Ovary (tissue), 9 donors: ENCODE data around the gene FKBP14. TPM values are rescaled to one million over a fixed set of nuclear protein-coding genes. Genes with fewer than 3 reads are reported as not detected.

ENCODE experiments used
- DNase-seq, 5 donors: peaks; one replicate each; pipeline ENCODE4 v3.0.0-alpha.2; 2019 to 2020
- H3K27ac ChIP-seq, 2 donors: fragments of 200-600 bp; one replicate each; pipeline versions ENCODE4 v1.5.1 to v1.8.0; 2019 to 2022
- H3K27me3 ChIP-seq: fragments of 200-600 bp; one replicate; pipeline ENCODE4 v1.8.0; 2022
- H3K36me3 ChIP-seq: fragments of 200-600 bp; sonication (generic); one replicate; pipeline ENCODE4 v1.5.1; 2019
- H3K4me1 ChIP-seq: one replicate; pipeline ENCODE4 v1.8.1; 2013; ENCODE audit warnings: mild to moderate bottlenecking, moderate library complexity; ENCODE audit not compliant: insufficient read depth
- H3K4me3 ChIP-seq: fragments of 200-600 bp; sonication (generic); one replicate; pipeline ENCODE4 v1.5.1; 2017
- H3K9me3 ChIP-seq, 2 donors: fragments of 200-600 bp in 1 of 2; sonication (generic) in 1 of 2; one replicate each; pipeline versions ENCODE4 v1.5.1 to v1.8.1; 2013 to 2019; ENCODE audit warnings: mild to moderate bottlenecking in 1 of 2, moderate library complexity in 1 of 2
- EP300 ChIP-seq: sonication (generic); formaldehyde crosslinking; IDR thresholded peaks from one replicate; pipeline ENCODE4 v1.6.1; 2017; ENCODE audit warnings: antibody characterized with exemption
- POLR2A ChIP-seq: fragments of 450-650 bp; IDR thresholded peaks from one replicate; pipeline ENCODE4 v1.6.1; 2017; ENCODE audit warnings: antibody characterized with exemption, mild to moderate bottlenecking, moderate library complexity
- WGBS, 3 donors: extraction: QIAGEN DNeasy Blood & Tissue Kit in 1 of 3; methylation state at CpG; one replicate each; pipeline versions ENCODE4 v1.1.5 to v1.1.7; 2013 to 2017; 5-methylcytosine and 5-hydroxymethylcytosine counted together
- intact Hi-C, 4 donors: fragments of 100-400 bp; cut with DNase I; formaldehyde crosslinking; loops; one replicate each; pipeline versions ENCODE4 v1.11.0 to v1.15.1; 2022 to 2023
- polyA plus RNA-seq, 2 donors: library from polyadenylated mRNA; stranded (reverse); fragments of 200-250 nt in 1 of 2; fragments of 350-450 nt in 1 of 2; fragmentation: Illumina TruSeq in 1 of 2; extraction: RNeasy Lipid Tissue Mini Kit (QIAGEN cat#74804) in 1 of 2; gene quantifications; one replicate each; pipeline ENCODE4 v1.2.3, GENCODE V29; 2013 to 2014
- total RNA-seq, 7 donors: library from RNA; depleted of rRNA in 2 of 7; stranded (reverse); fragments of >200 nt in 2 of 7; fragmentation: NEBNext Ultra II Directional in 3 of 7; extraction: Animal tissue kit (Norgen Biotek cat#: 25700) in 3 of 7; gene quantifications; one replicate each; pipeline versions ENCODE4 v1.1.0 to v1.2.4, GENCODE V29; 2016 to 2023
- TF ChIP-seq, protein P1 (sequence below), 3 donors: fragments of 450-650 bp in 2 of 3; fragments of 200-600 bp in 1 of 3; IDR thresholded peaks; one replicate each; pipeline versions ENCODE4 v1.5.1 to v1.8.0; 2016 to 2022; ENCODE audit warnings: antibody characterized with exemption in 3 of 3, mild to moderate bottlenecking in 1 of 3
- donor health status: DM: no; HTN: no; CAD: no; lungs with moderate emphysema.
- donor health status: DM: no; HTN: no; CAD: no.
- donor health status: Bipolar disorder and iron deficiency.
- donor health status: DM: yes; HTN: yes; CAD: no.
- donor health status: DM: no; HTN: no; CAD: no.
- donor health status: DM: yes; HTN: yes; CAD: no.

Gene FKBP14
- total and polyA plus RNA-seq, 9 donors: 3.4 to 19.6 (median 13.5) TPM

DNA sequence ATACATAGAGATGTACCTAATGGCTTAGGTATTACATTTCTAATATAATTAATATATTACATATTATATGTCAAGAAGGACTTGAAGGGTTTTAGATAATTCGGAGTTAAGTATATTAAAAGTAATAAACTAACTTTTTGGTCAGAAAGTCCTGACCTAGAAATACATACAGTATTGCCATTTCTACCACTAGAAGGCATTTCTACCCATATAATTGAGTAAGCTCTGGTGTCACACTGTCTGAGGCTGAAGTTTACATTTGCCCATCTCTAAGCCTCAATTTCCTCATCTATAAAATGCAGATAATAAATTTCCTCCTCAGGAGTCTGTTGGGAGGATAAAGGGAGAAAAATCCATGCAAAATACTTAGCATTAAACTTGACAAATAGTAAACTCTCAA, 7.1 kb downstream of the FKBP14 start:
- peaks cover 3% of the 10 kb centered on the region for H3K4me1 ChIP-seq
- TF ChIP-seq, protein P1, sequence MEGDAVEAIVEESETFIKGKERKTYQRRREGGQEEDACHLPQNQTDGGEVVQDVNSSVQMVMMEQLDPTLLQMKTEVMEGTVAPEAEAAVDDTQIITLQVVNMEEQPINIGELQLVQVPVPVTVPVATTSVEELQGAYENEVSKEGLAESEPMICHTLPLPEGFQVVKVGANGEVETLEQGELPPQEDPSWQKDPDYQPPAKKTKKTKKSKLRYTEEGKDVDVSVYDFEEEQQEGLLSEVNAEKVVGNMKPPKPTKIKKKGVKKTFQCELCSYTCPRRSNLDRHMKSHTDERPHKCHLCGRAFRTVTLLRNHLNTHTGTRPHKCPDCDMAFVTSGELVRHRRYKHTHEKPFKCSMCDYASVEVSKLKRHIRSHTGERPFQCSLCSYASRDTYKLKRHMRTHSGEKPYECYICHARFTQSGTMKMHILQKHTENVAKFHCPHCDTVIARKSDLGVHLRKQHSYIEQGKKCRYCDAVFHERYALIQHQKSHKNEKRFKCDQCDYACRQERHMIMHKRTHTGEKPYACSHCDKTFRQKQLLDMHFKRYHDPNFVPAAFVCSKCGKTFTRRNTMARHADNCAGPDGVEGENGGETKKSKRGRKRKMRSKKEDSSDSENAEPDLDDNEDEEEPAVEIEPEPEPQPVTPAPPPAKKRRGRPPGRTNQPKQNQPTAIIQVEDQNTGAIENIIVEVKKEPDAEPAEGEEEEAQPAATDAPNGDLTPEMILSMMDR (IDR thresholded peaks at IDR 0.05): no peak
- TF ChIP-seq EP300: no peak
- TF ChIP-seq POLR2A: no peak
- H3K4me3 ChIP-seq: no peak overlapping the region
- intact Hi-C loops: no loop called here
- WGBS, 3 donors: 68 to 85% (median 74%) methylated on average over 1 of the region's 1 CpG
- DNase-seq: no peak
- H3K27ac ChIP-seq: no peak overlapping the region
- no peaks in the 10 kb centered on the region for H3K27me3 ChIP-seq
- H3K36me3 ChIP-seq: no peaks in the 10 kb centered on the region
- no peaks in the 10 kb centered on the region for H3K9me3 ChIP-seq

DNA sequence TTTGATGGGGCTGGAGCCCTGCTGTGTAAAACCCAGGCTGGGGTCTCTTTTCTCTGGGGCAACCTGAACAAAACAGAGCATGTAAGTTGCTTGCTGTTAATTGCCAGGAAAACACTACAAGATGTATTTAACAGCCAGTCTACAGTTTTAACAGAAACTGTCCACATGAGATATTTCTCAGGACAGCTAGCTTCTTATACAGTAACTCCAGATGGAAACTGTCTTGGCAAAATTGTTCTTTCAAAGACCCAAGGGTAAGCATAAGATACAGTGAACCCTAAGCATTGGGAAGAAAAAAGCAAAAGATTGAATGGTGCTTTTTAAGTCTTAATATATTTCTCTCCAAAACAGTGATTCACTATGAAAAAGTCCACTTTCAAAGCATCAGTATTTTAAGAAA, 8.1 kb downstream of the FKBP14 start:
- Histone ChIP-seq H3K27me3 (no peaks in the 10 kb centered on the region), H3K9me3 (no peaks in the 10 kb centered on the region), H3K27ac (no peak overlapping the region), H3K36me3 (no peaks in the 10 kb centered on the region), H3K4me3 (no peak overlapping the region), H3K4me1 (peaks cover 2% of the 10 kb centered on the region)
- TF ChIP-seq EP300 (no peak), POLR2A (no peak)
- TF ChIP-seq, protein P1 (IDR thresholded peaks at IDR 0.05): no peak
- no peak for DNase-seq
- intact Hi-C loops: no loop called here

DNA sequence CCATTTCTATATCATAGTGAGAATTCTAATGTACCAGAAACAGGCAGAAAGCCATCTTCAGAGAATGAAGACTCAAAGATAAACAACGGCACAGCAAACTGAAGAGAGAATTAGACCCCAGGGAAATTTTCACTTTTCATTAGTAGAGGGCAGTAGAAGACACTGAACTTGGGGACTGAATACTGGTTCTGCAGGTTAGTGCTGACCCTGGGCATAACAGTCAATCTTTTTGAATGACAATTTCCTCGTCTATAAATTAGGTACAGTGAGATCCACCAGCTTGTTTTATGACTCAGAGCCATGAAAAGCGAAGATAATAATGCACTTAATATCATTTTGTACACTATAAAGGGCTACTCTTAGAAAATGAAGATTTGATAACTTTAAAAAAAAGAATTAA, 13.7 kb downstream of the FKBP14 start:
- Histone ChIP-seq H3K4me3 (no peak overlapping the region), H3K4me1 (no peaks in the 10 kb centered on the region), H3K27me3 (no peaks in the 10 kb centered on the region), H3K27ac (no peak overlapping the region), H3K9me3 (no peaks in the 10 kb centered on the region), H3K36me3 (no peaks in the 10 kb centered on the region)
- DNase-seq: no peak
- TF ChIP-seq EP300 (no peak), POLR2A (no peak)
- TF ChIP-seq, protein P1 (IDR thresholded peaks at IDR 0.05): no peak
- 83 to 90% (median 87%) methylated on average over 3 of the region's 3 CpGs for WGBS, 3 donors
- intact Hi-C loops: no loop called here

DNA sequence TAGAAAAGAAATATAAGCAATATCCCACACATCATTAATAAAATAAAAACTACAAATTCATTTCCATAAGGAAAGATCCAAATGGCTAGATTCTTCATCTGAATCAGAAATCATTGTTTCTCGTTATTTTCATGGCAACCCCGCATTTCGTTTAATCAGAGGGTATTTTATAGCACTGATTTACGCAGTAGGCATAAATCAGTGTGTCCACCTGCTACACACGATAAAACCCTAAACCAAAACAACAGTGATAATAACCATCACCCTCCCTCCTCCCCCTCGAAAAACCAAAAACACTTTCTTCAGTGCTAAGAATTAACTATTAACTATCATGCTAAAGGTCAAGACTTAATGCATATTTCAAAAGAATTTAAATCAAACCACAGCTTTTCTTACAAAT, 16.5 kb downstream of the FKBP14 start:
- DNase-seq: no peak
- no peaks in the 10 kb centered on the region for H3K36me3 ChIP-seq
- 62 to 67% (median 62%) methylated on average over 6 of the region's 6 CpGs for WGBS, 3 donors
- H3K27me3 ChIP-seq: no peaks in the 10 kb centered on the region
- H3K4me3 ChIP-seq: no peak overlapping the region
- no peak for TF ChIP-seq EP300
- intact Hi-C loops: no loop called here
- no peaks in the 10 kb centered on the region for H3K4me1 ChIP-seq
- no peak overlapping the region for H3K27ac ChIP-seq
- no peaks in the 10 kb centered on the region for H3K9me3 ChIP-seq

DNA sequence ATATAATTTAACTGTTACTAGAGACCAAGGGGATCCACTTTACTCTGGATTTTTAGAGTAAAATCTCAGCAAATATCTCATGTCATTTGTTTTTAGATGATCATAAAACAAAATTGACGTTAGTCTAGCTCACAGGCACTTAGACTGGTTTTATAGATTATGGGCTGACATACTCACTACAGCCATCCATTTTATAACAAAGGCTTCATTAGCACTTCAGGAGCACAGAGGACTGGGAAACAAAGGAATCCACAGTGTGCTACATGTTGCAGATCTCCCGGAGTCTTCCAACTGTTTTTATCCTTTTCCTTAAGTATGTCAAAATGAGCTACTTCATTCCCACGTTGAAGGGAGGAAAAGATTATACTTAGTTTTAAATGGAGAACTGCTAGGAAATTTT, 21.0 kb downstream of the FKBP14 start:
- H3K9me3 ChIP-seq: no peaks in the 10 kb centered on the region
- intact Hi-C loops: no loop called here
- no peaks in the 10 kb centered on the region for H3K4me1 ChIP-seq
- WGBS, 3 donors: 52 to 62% (median 58%) methylated on average over 3 of the region's 3 CpGs
- DNase-seq: no peak
- no peak overlapping the region for H3K4me3 ChIP-seq
- H3K27ac ChIP-seq: no peak overlapping the region
- TF ChIP-seq POLR2A (no peak), EP300 (no peak)
- TF ChIP-seq, protein P1 (IDR thresholded peaks at IDR 0.05): no peak
- no peaks in the 10 kb centered on the region for H3K36me3 ChIP-seq
- H3K27me3 ChIP-seq: no peaks in the 10 kb centered on the region
